D721Med (cell line): ENCODE results near the gene THSD7B.
A peak's percentile ranks its signal among the peaks of the same experiment; 100 is the strongest.

Source experiments
- DNase-seq: peaks from one replicate; pipeline ENCODE4 v3.0.0; 2011; ENCODE audit warnings: low spot score; ENCODE audit not compliant: insufficient read length
- FAIRE-seq: peaks from 2 replicates; lab custom pipeline; 2011; peaks lifted over from hg19 to GRCh38; lab: Jason Lieb, UNC
- TF ChIP-seq, protein P1 (sequence below): IDR thresholded peaks from 2 replicates; pipeline ENCODE4 v1.5.1; 2012; ENCODE audit warnings: mild to moderate bottlenecking, control low read depth; ENCODE audit not compliant: insufficient read depth; ENCODE audit errors: missing control alignments

Gene THSD7B

DNA sequence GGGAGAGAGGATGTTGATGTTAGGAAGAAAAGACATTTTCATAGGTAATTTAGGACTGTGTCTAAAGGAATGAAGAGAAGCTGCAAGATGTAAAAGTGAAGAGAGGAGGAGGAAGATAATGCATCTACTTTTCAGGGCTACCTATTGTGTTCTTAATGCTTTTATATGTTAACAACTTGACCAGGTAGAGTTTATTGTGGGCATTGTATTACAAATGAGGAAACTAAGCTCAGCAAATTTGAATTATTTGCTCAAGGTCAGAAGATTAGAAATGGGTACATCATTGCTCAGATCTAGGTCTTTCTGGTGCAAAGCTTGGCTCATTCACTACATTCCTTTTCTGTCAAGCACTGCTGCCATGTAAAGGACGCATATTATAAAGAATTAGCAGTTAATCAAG lies 441.7 kb downstream of the THSD7B start:
- FAIRE-seq (peak; percentile 21), DNase-seq (no peak)
- TF ChIP-seq, protein P1, sequence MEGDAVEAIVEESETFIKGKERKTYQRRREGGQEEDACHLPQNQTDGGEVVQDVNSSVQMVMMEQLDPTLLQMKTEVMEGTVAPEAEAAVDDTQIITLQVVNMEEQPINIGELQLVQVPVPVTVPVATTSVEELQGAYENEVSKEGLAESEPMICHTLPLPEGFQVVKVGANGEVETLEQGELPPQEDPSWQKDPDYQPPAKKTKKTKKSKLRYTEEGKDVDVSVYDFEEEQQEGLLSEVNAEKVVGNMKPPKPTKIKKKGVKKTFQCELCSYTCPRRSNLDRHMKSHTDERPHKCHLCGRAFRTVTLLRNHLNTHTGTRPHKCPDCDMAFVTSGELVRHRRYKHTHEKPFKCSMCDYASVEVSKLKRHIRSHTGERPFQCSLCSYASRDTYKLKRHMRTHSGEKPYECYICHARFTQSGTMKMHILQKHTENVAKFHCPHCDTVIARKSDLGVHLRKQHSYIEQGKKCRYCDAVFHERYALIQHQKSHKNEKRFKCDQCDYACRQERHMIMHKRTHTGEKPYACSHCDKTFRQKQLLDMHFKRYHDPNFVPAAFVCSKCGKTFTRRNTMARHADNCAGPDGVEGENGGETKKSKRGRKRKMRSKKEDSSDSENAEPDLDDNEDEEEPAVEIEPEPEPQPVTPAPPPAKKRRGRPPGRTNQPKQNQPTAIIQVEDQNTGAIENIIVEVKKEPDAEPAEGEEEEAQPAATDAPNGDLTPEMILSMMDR = no peak

DNA sequence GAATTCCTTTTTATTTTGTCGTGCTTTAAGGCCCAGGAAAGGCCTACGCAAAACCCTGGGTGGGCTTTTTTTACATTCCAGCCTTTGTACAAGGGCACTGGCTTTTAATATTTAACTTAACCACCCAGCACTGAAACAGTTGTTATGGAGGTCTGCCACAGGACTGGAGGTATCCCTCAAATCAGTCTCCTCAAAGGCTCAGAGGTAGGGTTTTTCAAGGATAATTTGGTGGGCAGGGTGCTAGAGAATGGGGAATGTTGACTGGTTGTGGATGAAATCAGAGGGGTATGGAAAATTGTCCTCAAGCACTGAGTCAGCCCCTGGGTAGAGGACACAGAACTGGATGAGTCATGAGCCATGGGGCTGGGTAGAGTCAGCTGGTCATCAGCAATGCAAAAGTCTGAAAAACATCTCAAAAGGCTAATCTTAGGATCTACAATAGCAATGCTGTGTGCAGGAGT lies 443.1 kb downstream of the THSD7B start:
- no peak for DNase-seq

DNA sequence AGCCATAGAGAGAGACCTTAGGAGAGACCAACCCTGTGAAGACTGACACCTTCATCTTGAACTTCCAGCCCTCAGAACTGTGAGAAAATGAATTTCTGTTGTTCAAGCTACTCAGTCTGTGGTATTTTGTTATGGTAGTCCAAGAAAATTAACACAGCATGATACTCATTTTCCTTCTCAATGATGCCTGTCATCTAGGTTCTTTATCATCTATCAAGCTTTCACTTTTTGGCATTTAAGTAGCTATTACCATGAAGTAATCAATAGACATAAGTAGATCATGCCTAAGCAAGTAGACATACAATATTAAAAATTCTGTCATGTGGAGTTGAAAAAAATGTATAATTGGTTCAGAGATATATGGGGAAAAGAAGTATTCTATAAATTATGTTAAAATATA lies 444.7 kb downstream of the THSD7B start:
- DNase-seq (no peak), FAIRE-seq (no peak)
- TF ChIP-seq, protein P1 = no peak

More for the DNA sequence above, 443.1 kb downstream of the THSD7B start:
- TF ChIP-seq, protein P1 = no peak
- no peak for FAIRE-seq

DNA sequence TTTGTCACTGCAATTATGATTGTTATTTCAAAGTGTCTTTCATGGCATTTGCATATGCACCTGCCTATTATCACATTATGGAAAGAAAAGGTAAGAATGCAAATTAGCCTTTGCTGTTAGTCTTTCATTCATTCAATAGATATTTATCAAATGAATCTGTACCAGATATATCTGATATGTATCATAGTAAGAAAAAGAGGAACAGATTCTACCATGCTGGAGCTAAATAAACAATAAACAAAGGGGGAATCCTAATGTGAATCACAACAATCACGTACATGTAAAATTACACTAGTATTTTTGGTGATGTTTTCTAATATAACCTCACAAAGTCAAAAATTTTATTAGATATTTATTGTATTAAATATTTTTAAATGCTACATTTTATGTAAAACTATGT lies 446.4 kb downstream of the THSD7B start:
- FAIRE-seq = no peak
- TF ChIP-seq, protein P1 = no peak
- DNase-seq = no peak

DNA sequence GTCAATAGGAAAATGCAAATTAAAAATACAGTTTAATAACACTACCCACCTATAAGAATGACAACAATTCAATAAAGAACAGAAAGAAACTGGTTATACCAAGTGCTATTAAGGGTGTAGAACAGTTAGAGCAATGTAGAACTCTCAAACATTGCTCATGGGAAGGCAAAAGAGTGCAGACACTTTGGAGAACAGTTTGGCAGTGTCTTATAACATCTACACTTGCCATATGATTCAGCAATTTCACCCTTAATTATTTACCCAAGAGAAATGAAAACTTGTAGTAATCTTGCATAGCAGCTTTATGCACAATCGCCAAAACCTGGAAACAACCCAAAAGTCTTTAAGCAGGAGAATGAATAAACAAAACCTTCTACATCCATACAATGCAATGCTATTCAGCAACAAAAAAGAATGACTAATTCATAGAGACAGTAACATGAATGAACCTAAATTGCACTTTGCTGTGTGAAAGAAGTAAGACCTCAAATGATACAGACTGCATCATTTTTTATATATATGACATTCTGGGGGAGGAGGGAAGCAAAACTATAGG lies 455.2 kb downstream of the THSD7B start:
- TF ChIP-seq, protein P1 = no peak
- no peak for DNase-seq
- FAIRE-seq = no peak

DNA sequence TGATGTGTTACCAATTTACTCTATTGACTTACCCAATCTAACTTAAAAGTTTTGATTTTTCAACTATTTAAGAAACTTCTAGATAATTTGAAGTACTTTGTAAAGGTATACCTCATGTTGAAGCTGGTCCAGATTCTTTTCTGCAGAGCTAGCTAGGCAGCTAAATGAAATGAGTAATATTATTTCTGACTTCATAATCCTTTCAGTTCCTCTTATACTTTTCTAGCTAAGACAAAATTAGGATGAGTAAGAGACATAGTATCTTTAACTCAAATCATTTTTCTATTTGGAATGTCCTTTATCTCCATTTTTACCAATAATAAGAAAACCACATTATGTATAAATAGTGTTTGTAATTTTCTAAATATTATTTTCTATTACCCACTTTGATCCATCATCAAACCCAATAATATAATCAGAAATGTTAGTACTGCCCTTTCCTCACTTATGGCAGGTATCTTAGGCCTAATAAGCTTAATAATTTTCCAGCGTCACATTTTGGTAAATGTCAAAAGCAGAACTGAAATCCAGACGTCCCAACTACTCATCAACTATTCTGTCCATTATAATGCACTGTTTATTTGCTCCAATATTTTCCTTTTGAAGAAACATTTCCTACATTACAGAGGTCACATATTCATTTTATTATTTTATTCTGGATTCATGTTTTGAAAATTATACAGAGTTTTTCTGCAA lies 456.6 kb downstream of the THSD7B start:
- DNase-seq (no peak), FAIRE-seq (no peak)
- TF ChIP-seq, protein P1 = no peak

DNA sequence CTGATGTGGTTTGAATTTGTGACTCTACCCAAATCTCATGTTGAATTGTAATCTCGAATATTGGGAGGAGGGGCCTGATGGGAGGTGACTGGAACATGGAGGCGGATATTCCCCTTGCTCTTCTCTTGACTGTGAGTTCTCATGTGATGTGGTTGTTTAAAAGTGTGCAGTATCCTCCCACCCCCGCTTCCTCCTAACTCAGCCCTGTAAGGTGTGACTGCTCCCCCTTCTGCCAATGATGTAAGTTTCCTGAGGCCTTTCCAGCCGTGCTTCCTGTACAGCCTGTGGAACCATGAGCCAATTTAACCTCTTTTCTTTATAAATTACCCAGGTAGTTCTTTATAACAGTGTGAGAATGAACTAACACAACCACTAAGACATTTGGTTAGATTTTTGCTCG lies 458.4 kb downstream of the THSD7B start:
- TF ChIP-seq, protein P1 = no peak
- DNase-seq (no peak), FAIRE-seq (no peak)
